Cardiac muscle cell (in vitro differentiated cells and primary cell): Measurements from ENCODE around the gene SSPN. TPM values are rescaled to one million over a fixed set of nuclear protein-coding genes. Genes with fewer than 3 reads are reported as not detected.

ENCODE experiments used
- DNase-seq, 2 donors: peaks; one replicate each; pipeline versions ENCODE4 v3.0.0 to v3.0.0-alpha.2; 2010 to 2017; ENCODE audit warnings: low read depth in 1 of 2, low spot score in 1 of 2
- H3K27ac ChIP-seq: fragments of 200-600 bp; sonication (generic); 2 replicates; pipeline ENCODE4 v1.5.1; 2016
- H3K27me3 ChIP-seq: fragments of 200-600 bp; sonication (generic); 2 replicates; pipeline ENCODE4 v1.6.0; 2016; ENCODE audit warnings: control low read depth
- H3K36me3 ChIP-seq: fragments of 200-600 bp; sonication (generic); 2 replicates; pipeline ENCODE4 v1.5.1; 2016; ENCODE audit warnings: control low read depth
- H3K4me1 ChIP-seq: fragments of 200-600 bp; sonication (generic); 2 replicates; pipeline ENCODE4 v1.8.1; 2017; ENCODE audit warnings: low read depth, mild to moderate bottlenecking, mixed run types
- H3K4me3 ChIP-seq: fragments of 200-600 bp; sonication (generic); 2 replicates; pipeline ENCODE4 v1.5.1; 2016; ENCODE audit warnings: mild to moderate bottlenecking
- H3K9me3 ChIP-seq: fragments of 200-600 bp; sonication (generic); 2 replicates; pipeline ENCODE4 v1.5.1; 2017; ENCODE audit warnings: low read depth, mild to moderate bottlenecking, control low read depth
- CTCF ChIP-seq: IDR thresholded peaks from 2 replicates; pipeline ENCODE4 v1.5.1; 2012; ENCODE audit warnings: low read depth, mild to moderate bottlenecking, low read length
- polyA plus RNA-seq: library from polyadenylated mRNA; unstranded; fragments of >200 nt; fragmentation: Nextera tagmentation; extraction: Ambion mirVana; gene quantifications from 2 replicates; pipeline ENCODE4 v1.2.1, GENCODE V29; 2016
- total RNA-seq: library from RNA; depleted of rRNA; stranded (reverse); fragments of >200 nt; gene quantifications from 2 replicates; pipeline ENCODE4 v1.2.3, GENCODE V29; 2016

SSPN gene
- total and polyA plus RNA-seq, 2 experiments from 2014 or later: 3.5 to 4.0 TPM

GRCh38 chr12:26280869-26281268, 85.5 kb downstream of the SSPN start:
- Histone ChIP-seq H3K4me3 (no peak overlapping the region), H3K27ac (no peak overlapping the region), H3K9me3 (no peaks in the 10 kb centered on the region), H3K36me3 (no peaks in the 10 kb centered on the region), H3K4me1 (no peaks in the 10 kb centered on the region), H3K27me3 (peaks cover 50% of the 10 kb centered on the region)
- TF ChIP-seq CTCF: no peak
- no peak for DNase-seq

GRCh38 chr12:26281320-26281719, 85.9 kb downstream of the SSPN start:
- H3K4me1 ChIP-seq: no peaks in the 10 kb centered on the region
- H3K9me3 ChIP-seq: no peaks in the 10 kb centered on the region
- H3K36me3 ChIP-seq: no peaks in the 10 kb centered on the region
- peaks cover 50% of the 10 kb centered on the region for H3K27me3 ChIP-seq
- no peak overlapping the region for H3K27ac ChIP-seq
- no peak overlapping the region for H3K4me3 ChIP-seq
- DNase-seq: peak in 1 of 2 donors; percentile 77
- TF ChIP-seq CTCF: no peak

GRCh38 chr12:26282339-26282940, 87.1 kb downstream of the SSPN start:
- no peaks in the 10 kb centered on the region for H3K9me3 ChIP-seq
- no peaks in the 10 kb centered on the region for H3K36me3 ChIP-seq
- peaks cover 50% of the 10 kb centered on the region for H3K27me3 ChIP-seq
- H3K4me3 ChIP-seq: no peak overlapping the region
- no peak for TF ChIP-seq CTCF
- no peak for DNase-seq
- no peak overlapping the region for H3K27ac ChIP-seq
- no peaks in the 10 kb centered on the region for H3K4me1 ChIP-seq

- no peaks in the 10 kb centered on the region for H3K36me3 ChIP-seq
- H3K27ac ChIP-seq: no peak overlapping the region
- TF ChIP-seq CTCF: no peak
- H3K4me1 ChIP-seq: no peaks in the 10 kb centered on the region
- H3K9me3 ChIP-seq: no peaks in the 10 kb centered on the region
- no peak overlapping the region for H3K4me3 ChIP-seq
- peaks cover 49% of the 10 kb centered on the region for H3K27me3 ChIP-seq
- DNase-seq: no peak
Measured at GRCh38 chr12:26283046-26283445, 87.7 kb downstream of the SSPN start.

- no peaks in the 10 kb centered on the region for H3K4me1 ChIP-seq
- no peak for TF ChIP-seq CTCF
- H3K27me3 ChIP-seq: peaks cover 49% of the 10 kb centered on the region
- DNase-seq: no peak
- H3K36me3 ChIP-seq: no peaks in the 10 kb centered on the region
- no peak overlapping the region for H3K4me3 ChIP-seq
- no peaks in the 10 kb centered on the region for H3K9me3 ChIP-seq
- no peak overlapping the region for H3K27ac ChIP-seq
Measured at GRCh38 chr12:26283617-26284016, 88.2 kb downstream of the SSPN start.
